ENCODE results near the gene ALS2. TPM values are rescaled to one million over a fixed set of nuclear protein-coding genes. Genes with fewer than 3 reads are reported as not detected.

The ALS2 gene
- total RNA-seq, 2 donors from 2014 or later: 8.0 to 11.7 TPM

GRCh38 chr2:201733544-201733943 lies 47.2 kb downstream of the ALS2 start:
- Histone ChIP-seq H3K4me1 (no peaks in the 10 kb centered on the region), H3K9me3 (no peaks in the 10 kb centered on the region), H3K9ac (ENCODE audit: low read depth in 2 of 2, low read length in 2 of 2) (no peak overlapping the region), H3K36me3 (no peaks in the 10 kb centered on the region), H3K27ac (no peak overlapping the region), H3K27me3 (no peaks in the 10 kb centered on the region), H3K4me3 (no peak overlapping the region)
- intact Hi-C loops (cut with DNase I): no loop called here
- no peak for DNase-seq
- TF ChIP-seq, protein P1, sequence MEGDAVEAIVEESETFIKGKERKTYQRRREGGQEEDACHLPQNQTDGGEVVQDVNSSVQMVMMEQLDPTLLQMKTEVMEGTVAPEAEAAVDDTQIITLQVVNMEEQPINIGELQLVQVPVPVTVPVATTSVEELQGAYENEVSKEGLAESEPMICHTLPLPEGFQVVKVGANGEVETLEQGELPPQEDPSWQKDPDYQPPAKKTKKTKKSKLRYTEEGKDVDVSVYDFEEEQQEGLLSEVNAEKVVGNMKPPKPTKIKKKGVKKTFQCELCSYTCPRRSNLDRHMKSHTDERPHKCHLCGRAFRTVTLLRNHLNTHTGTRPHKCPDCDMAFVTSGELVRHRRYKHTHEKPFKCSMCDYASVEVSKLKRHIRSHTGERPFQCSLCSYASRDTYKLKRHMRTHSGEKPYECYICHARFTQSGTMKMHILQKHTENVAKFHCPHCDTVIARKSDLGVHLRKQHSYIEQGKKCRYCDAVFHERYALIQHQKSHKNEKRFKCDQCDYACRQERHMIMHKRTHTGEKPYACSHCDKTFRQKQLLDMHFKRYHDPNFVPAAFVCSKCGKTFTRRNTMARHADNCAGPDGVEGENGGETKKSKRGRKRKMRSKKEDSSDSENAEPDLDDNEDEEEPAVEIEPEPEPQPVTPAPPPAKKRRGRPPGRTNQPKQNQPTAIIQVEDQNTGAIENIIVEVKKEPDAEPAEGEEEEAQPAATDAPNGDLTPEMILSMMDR (IDR thresholded peaks at IDR 0.05): no peak

GRCh38 chr2:201730651-201731285 lies 50.0 kb downstream of the ALS2 start:
- DNase-seq: no peak
- H3K27me3 ChIP-seq: no peaks in the 10 kb centered on the region
- no peak overlapping the region for H3K4me3 ChIP-seq
- TF ChIP-seq, protein P1 (IDR thresholded peaks at IDR 0.05): no peak
- H3K9ac ChIP-seq (ENCODE audit: low read depth in 2 of 2, low read length in 2 of 2): no peak overlapping the region
- intact Hi-C loops (cut with DNase I): no loop called here
- H3K27ac ChIP-seq: no peak overlapping the region
- no peaks in the 10 kb centered on the region for H3K4me1 ChIP-seq
- no peaks in the 10 kb centered on the region for H3K9me3 ChIP-seq
- H3K36me3 ChIP-seq: no peaks in the 10 kb centered on the region

DNA sequence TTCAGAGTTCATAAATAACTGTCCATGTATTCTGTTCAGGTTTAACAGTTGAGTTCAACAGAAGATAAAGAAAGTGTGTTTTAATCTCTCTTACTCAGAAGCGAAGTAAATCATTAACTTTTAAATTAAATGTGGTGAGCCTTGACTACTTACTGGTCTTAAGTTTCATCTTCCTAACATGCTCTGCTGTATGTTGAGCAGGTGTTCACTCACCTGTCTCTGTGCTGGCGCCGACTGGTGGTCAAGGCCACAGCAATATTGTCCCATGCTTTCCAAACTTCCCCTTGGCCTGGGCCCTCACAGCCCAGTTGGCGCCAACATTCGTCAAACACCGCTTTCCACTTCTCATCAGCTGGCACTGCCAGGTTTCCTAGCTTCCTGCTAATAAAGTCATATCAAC lies 65.3 kb downstream of the ALS2 start:
- H3K27me3 ChIP-seq: no peaks in the 10 kb centered on the region
- H3K36me3 ChIP-seq: no peaks in the 10 kb centered on the region
- intact Hi-C loops (cut with DNase I): no loop called here
- DNase-seq: peak; percentile 70
- TF ChIP-seq, protein P1 (IDR thresholded peaks at IDR 0.05): peak; percentile 46
- H3K4me1 ChIP-seq: no peaks in the 10 kb centered on the region
- H3K27ac ChIP-seq: no peak overlapping the region
- H3K9me3 ChIP-seq: no peaks in the 10 kb centered on the region
- no peak overlapping the region for H3K9ac ChIP-seq (ENCODE audit: low read depth in 2 of 2, low read length in 2 of 2)
- H3K4me3 ChIP-seq: no peak overlapping the region

DNA sequence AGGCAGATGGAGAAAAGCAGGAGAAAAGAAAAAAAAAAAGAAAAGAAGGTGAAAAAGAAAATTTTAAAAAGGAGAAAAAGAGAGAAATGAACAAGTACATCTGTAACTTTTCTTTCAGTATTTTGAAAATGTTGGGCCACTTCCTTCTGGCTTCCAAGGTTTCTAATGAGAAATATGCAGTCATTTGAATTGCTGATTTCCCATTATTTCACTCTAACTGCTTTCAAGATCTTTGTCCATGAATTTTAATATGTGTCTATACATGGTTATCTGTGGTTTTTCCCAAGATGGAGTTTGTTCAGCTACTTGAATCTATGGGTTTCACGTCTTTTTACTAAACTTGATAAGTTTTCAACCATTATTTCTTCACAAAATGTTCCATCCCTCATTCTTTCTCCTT lies 68.0 kb downstream of the ALS2 start:
- TF ChIP-seq, protein P1 (IDR thresholded peaks at IDR 0.05): no peak
- Histone ChIP-seq H3K27ac (no peak overlapping the region), H3K27me3 (no peaks in the 10 kb centered on the region), H3K36me3 (no peaks in the 10 kb centered on the region), H3K4me3 (no peak overlapping the region), H3K4me1 (no peaks in the 10 kb centered on the region), H3K9ac (ENCODE audit: low read depth in 2 of 2, low read length in 2 of 2) (no peak overlapping the region), H3K9me3 (no peaks in the 10 kb centered on the region)
- DNase-seq: no peak
- intact Hi-C loops (cut with DNase I): no loop called here

- H3K4me3 ChIP-seq: no peak overlapping the region
- H3K4me1 ChIP-seq: no peaks in the 10 kb centered on the region
- no peaks in the 10 kb centered on the region for H3K9me3 ChIP-seq
- TF ChIP-seq, protein P1 (IDR thresholded peaks at IDR 0.05): no peak
- no peak overlapping the region for H3K9ac ChIP-seq (ENCODE audit: low read depth in 2 of 2, low read length in 2 of 2)
- H3K36me3 ChIP-seq: no peaks in the 10 kb centered on the region
- intact Hi-C loops (cut with DNase I): no loop called here
- no peak for DNase-seq
- H3K27ac ChIP-seq: no peak overlapping the region
- H3K27me3 ChIP-seq: no peaks in the 10 kb centered on the region
These were observed 71.0 kb downstream of the ALS2 start for GRCh38 chr2:201709747-201710146.

Measured in colonic mucosa (tissue), 4 donors.